Tibial artery (tissue), 4 donors: ENCODE results near the gene GRIN2C.

Experiments used
- DNase-seq, 2 donors: peaks; one replicate each; pipeline ENCODE4 v3.0.0-alpha.2; 2019
- H3K27ac ChIP-seq, 2 donors: fragments of 200-600 bp; sonication (generic) in 1 of 2; 1 replicate in 1 of 2; 2 replicates in 1 of 2; pipeline ENCODE4 v1.5.1; 2018 to 2019; ENCODE audit warnings: mild to moderate bottlenecking in 1 of 2
- H3K27me3 ChIP-seq, 2 donors: fragments of 200-600 bp; sonication (generic) in 1 of 2; one replicate each; pipeline versions ENCODE4 v1.5.1 to v1.6.0; 2016 to 2019
- H3K36me3 ChIP-seq, 3 donors: fragments of 200-600 bp; sonication (generic) in 2 of 3; one replicate each; pipeline ENCODE4 v1.5.1; 2016 to 2019; ENCODE audit warnings: mild to moderate bottlenecking in 2 of 3
- H3K4me1 ChIP-seq, 4 donors: fragments of 200-600 bp; sonication (generic) in 2 of 4; 1 replicate in 3 of 4; 2 replicates in 1 of 4; pipeline ENCODE4 v1.5.1; 2016 to 2019
- H3K4me3 ChIP-seq, 2 donors: fragments of 200-600 bp; sonication (generic) in 1 of 2; 1 replicate in 1 of 2; 2 replicates in 1 of 2; pipeline ENCODE4 v1.5.1; 2018 to 2019; ENCODE audit warnings: mild to moderate bottlenecking in 2 of 2
- H3K9me3 ChIP-seq, 3 donors: fragments of 200-600 bp; sonication (generic) in 1 of 3; one replicate each; pipeline ENCODE4 v1.5.1; 2016 to 2019
- CTCF ChIP-seq, 2 experiments: fragments of 200-600 bp in 1 of 2; fragments of 450-650 bp in 1 of 2; IDR thresholded peaks; one replicate each; pipeline ENCODE4 v1.5.1; 2017 to 2019; ENCODE audit warnings: antibody characterized with exemption in 2 of 2, mild to moderate bottlenecking in 1 of 2, moderate library complexity in 1 of 2
- intact Hi-C: fragments of 100-400 bp; cut with DNase I; formaldehyde crosslinking; loops from one replicate; pipeline ENCODE4 v1.15.0; 2023; ENCODE audit warnings: low total_unique reads

The GRIN2C gene

GRCh38 chr17:74796866-74797265 is 62.8 kb downstream of the GRIN2C start:
- Histone ChIP-seq H3K4me1 (no peaks in the 10 kb centered on the region), H3K36me3 (peaks cover 30 to 96% (median 86%) of the 10 kb centered on the region in 3 donors), H3K27ac (no peak overlapping the region), H3K4me3 (no peak overlapping the region), H3K9me3 (no peaks in the 10 kb centered on the region), H3K27me3 (no peaks in the 10 kb centered on the region)
- DNase-seq, result no peak
- intact Hi-C loops, result no loop called here
- no peak for TF ChIP-seq CTCF (IDR thresholded peaks at IDR 0.05)

GRCh38 chr17:74796211-74796610 is 63.5 kb downstream of the GRIN2C start:
- Histone ChIP-seq H3K4me1 (no peaks in the 10 kb centered on the region), H3K27ac (no peak overlapping the region), H3K27me3 (no peaks in the 10 kb centered on the region), H3K36me3 (peaks cover 25 to 95% (median 84%) of the 10 kb centered on the region in 3 donors), H3K4me3 (no peak overlapping the region), H3K9me3 (no peaks in the 10 kb centered on the region)
- no peak for TF ChIP-seq CTCF (IDR thresholded peaks at IDR 0.05)
- intact Hi-C loops, result no loop called here
- no peak for DNase-seq

GRCh38 chr17:74795327-74796020 is 64.2 kb downstream of the GRIN2C start:
- H3K4me1 ChIP-seq, result no peaks in the 10 kb centered on the region
- peaks cover 25 to 95% (median 78%) of the 10 kb centered on the region in 3 donors for H3K36me3 ChIP-seq
- H3K27ac ChIP-seq, result no peak overlapping the region
- no peak for TF ChIP-seq CTCF (IDR thresholded peaks at IDR 0.05)
- H3K4me3 ChIP-seq, result no peak overlapping the region
- no peaks in the 10 kb centered on the region for H3K9me3 ChIP-seq
- no peak for DNase-seq
- no peaks in the 10 kb centered on the region for H3K27me3 ChIP-seq
- intact Hi-C loops, result no loop called here

DNA sequence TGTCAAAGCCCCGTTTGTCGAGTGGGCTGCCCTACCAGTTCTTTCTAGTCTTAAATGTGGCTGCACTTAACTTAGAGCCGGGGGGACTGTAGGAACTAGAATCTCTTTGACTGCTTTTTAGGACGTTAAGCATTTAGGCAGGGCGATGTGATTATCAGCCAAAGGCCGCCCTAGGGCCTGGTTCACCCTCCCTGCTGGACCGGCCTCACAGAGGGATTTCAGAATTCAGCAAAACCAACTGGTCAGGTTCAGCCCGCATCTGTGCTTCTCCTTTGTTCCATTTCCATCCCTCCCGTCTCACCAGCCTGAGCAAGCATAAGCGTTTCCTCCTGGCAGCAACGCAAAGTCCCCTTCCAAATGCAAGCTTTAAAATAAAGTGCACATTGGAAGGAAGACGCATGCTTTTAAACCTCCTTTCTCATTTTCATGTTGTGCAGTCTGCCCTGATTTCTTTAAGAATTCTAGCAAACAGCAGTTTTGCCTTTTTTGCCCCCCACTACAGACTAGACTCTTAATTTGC is 67.0 kb downstream of the GRIN2C start:
- H3K36me3 ChIP-seq, result peaks cover 16 to 89% (median 63%) of the 10 kb centered on the region in 3 donors
- no peak for DNase-seq
- no peak overlapping the region for H3K27ac ChIP-seq
- H3K4me1 ChIP-seq, result no peaks in the 10 kb centered on the region
- H3K27me3 ChIP-seq, result no peaks in the 10 kb centered on the region
- intact Hi-C loops, result loop anchor here (5.0 kb wide), 1 partner anchor 70 kb away; no protein-coding TSS in a partner anchor
- no peaks in the 10 kb centered on the region for H3K9me3 ChIP-seq
- H3K4me3 ChIP-seq, result no peak overlapping the region
- TF ChIP-seq CTCF (IDR thresholded peaks at IDR 0.05), result no peak
